Lower leg skin (tissue), 4 donors: Measurements from ENCODE around the gene ZNF488. TPM values are rescaled to one million over a fixed set of nuclear protein-coding genes. Genes with fewer than 3 reads are reported as not detected.

ENCODE experiments used
- DNase-seq, 2 donors: peaks; one replicate each; pipeline ENCODE4 v3.0.0-alpha.2; 2019; ENCODE audit warnings: low spot score in 2 of 2
- H3K4me3 ChIP-seq: fragments of 200-600 bp; sonication (generic); 2 replicates; pipeline ENCODE4 v1.5.1; 2017; ENCODE audit warnings: mild to moderate bottlenecking, low read depth; ENCODE audit not compliant: poor library complexity, severe bottlenecking
- CTCF ChIP-seq, 3 donors: fragments of 450-650 bp; IDR thresholded peaks; one replicate each; pipeline ENCODE4 v1.5.1; 2016; ENCODE audit warnings: antibody characterized with exemption in 3 of 3, mild to moderate bottlenecking in 3 of 3, moderate library complexity in 2 of 3
- POLR2A ChIP-seq, 2 donors: fragments of 450-650 bp; IDR thresholded peaks; one replicate each; pipeline ENCODE4 v1.6.1; 2016 to 2017; ENCODE audit warnings: antibody characterized with exemption in 2 of 2, mild to moderate bottlenecking in 1 of 2, moderate library complexity in 1 of 2
- WGBS, 2 donors: methylation state at CpG; one replicate each; pipeline ENCODE4 v1.1.5; 2018; 5-methylcytosine and 5-hydroxymethylcytosine counted together
- intact Hi-C: fragments of 100-400 bp; cut with DNase I; formaldehyde crosslinking; loops from one replicate; pipeline ENCODE4 v1.15.0; 2023; ENCODE audit warnings: low total_unique reads
- total RNA-seq, 4 donors: library from RNA; depleted of rRNA; stranded (reverse); fragments of >200 nt; gene quantifications; one replicate each; pipeline ENCODE4 v1.1.0, GENCODE V29; 2016

The ZNF488 gene
- total RNA-seq, 4 donors from 2014 or later: 0.80 to 2.0 (median 1.1) TPM

- intact Hi-C loops: no loop called here
- no peak within 1 kb of the TSS for H3K4me3 ChIP-seq
- TF ChIP-seq CTCF (IDR thresholded peaks at IDR 0.05) (no peak), POLR2A (IDR thresholded peaks at IDR 0.05) (no peak)
- WGBS, 2 donors: 91 to 93% methylated on average over 34 to 35 of the region's 35 CpGs
- DNase-seq: peak in 1 of 2 donors; percentile 83
Measured at GRCh38 chr10:47322300-47323061, 61.6 kb downstream of the ZNF488 start, which contains the start of gene GDF2. Gene GDF2 (plus strand): TSS chr10:47322454. CDS start chr10:47322669, 215 bp downstream.

- intact Hi-C loops: no loop called here
- peak in 1 of 2 donors; percentile 58 for DNase-seq
Measured at GRCh38 chr10:47321521-47322195, 62.4 kb downstream of the ZNF488 start.

GRCh38 chr10:47320812-47321211 lies 63.3 kb downstream of the ZNF488 start:
- H3K4me3 ChIP-seq: no peak overlapping the region
- intact Hi-C loops: no loop called here
- 73 to 83% methylated on average over 6 of the region's 6 CpGs for WGBS, 2 donors
- DNase-seq: peak in 1 of 2 donors; percentile 66
- TF ChIP-seq CTCF (IDR thresholded peaks at IDR 0.05) (no peak), POLR2A (IDR thresholded peaks at IDR 0.05) (no peak)

More at GRCh38 chr10:47321521-47322195, 62.4 kb downstream of the ZNF488 start:
- TF ChIP-seq CTCF (IDR thresholded peaks at IDR 0.05) (no peak), POLR2A (IDR thresholded peaks at IDR 0.05) (no peak)
- WGBS, 2 donors: 85 to 91% methylated on average over 8 of the region's 8 CpGs
- no peak overlapping the region for H3K4me3 ChIP-seq

GRCh38 chr10:47319784-47320183 lies 64.3 kb downstream of the ZNF488 start:
- peak in 1 of 2 donors; percentile 39 for DNase-seq
- no peak for TF ChIP-seq POLR2A (IDR thresholded peaks at IDR 0.05)
- no peak for TF ChIP-seq CTCF (IDR thresholded peaks at IDR 0.05)
- H3K4me3 ChIP-seq: no peak overlapping the region
- WGBS, 2 donors: 88 to 93% methylated on average over 8 of the region's 8 CpGs
- intact Hi-C loops: loop anchor here (10.0 kb wide), 1 partner anchor 275 kb away; no protein-coding TSS in a partner anchor

GRCh38 chr10:47318706-47319105 lies 65.4 kb downstream of the ZNF488 start:
- no peak for TF ChIP-seq CTCF (IDR thresholded peaks at IDR 0.05)
- no peak for TF ChIP-seq POLR2A (IDR thresholded peaks at IDR 0.05)
- H3K4me3 ChIP-seq: no peak overlapping the region
- DNase-seq: peak in 1 of 2 donors; percentile 70
- WGBS, 2 donors: 83 to 91% methylated on average over 9 of the region's 9 CpGs
- intact Hi-C loops: loop anchor here (10.0 kb wide), 1 partner anchor 274 kb away; no protein-coding TSS in a partner anchor
